Testis (tissue), 2 donors: ENCODE results near the gene NLRP6.
A peak's percentile ranks its signal among the peaks of the same experiment; 100 is the strongest.
"Not testable (repeated sequence)": the region's sequence is repeated elsewhere in the genome, so short reads cannot be mapped to it uniquely, and the experiment has no call there.

ENCODE experiments used
- POLR2A ChIP-seq: fragments of 450-650 bp; IDR thresholded peaks from one replicate; pipeline ENCODE4 v1.6.1; 2017; ENCODE audit warnings: antibody characterized with exemption, mild to moderate bottlenecking, moderate library complexity
- TF ChIP-seq, protein P1 (sequence below), 3 experiments: fragments of 450-650 bp in 2 of 3; fragments of 200-600 bp in 1 of 3; sonication (generic) in 1 of 3; IDR thresholded peaks; one replicate each; pipeline ENCODE4 v1.5.1; 2016 to 2019; ENCODE audit warnings: antibody characterized with exemption in 3 of 3, mild to moderate bottlenecking in 2 of 3, moderate library complexity in 1 of 3

DNA sequence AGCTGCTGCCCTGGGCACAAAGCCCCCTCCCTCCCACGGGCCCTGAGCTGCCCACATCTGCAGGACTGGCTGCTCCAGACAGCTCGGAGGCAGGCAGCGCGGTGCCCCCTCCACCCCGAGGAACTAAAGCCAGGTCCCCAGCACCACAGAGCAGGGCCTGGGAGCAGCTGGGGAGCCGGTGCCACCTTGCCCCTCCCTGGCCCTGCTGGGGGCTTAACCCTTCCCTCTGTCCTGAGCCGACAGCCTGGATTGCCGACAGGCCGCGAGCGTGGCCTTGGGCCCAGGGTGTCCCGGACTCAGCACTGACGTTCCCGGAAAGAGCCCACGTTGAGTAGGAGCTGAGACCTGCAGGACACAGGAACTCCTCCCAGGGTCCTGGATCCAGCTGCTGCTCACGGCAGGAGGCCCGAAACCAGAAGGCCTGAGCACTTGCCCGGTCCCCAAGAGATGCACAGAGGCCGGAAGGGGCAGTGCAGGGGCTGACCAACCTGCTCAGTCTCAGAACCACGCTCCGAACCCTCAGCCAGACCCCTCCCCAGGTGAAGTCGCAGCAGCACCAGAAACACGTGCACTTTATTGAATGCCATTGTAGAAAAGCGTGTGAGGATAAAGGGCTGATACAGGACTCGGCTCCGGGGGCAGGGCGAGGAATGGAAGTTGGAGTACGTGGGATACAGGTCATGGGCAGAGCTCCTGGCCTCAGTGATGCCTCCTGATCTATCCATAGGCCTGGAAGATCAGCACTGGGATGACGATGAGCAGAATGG lies 41.1 kb downstream of the NLRP6 start:
- TF ChIP-seq POLR2A = not testable (repeated sequence)
- TF ChIP-seq, protein P1, sequence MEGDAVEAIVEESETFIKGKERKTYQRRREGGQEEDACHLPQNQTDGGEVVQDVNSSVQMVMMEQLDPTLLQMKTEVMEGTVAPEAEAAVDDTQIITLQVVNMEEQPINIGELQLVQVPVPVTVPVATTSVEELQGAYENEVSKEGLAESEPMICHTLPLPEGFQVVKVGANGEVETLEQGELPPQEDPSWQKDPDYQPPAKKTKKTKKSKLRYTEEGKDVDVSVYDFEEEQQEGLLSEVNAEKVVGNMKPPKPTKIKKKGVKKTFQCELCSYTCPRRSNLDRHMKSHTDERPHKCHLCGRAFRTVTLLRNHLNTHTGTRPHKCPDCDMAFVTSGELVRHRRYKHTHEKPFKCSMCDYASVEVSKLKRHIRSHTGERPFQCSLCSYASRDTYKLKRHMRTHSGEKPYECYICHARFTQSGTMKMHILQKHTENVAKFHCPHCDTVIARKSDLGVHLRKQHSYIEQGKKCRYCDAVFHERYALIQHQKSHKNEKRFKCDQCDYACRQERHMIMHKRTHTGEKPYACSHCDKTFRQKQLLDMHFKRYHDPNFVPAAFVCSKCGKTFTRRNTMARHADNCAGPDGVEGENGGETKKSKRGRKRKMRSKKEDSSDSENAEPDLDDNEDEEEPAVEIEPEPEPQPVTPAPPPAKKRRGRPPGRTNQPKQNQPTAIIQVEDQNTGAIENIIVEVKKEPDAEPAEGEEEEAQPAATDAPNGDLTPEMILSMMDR (IDR thresholded peaks at IDR 0.05) = peak in 2 of 3 experiments; percentile 8 to 9
